Right renal pelvis (tissue), 4 donors: Measurements from ENCODE around the gene MAG. TPM values are rescaled to one million over a fixed set of nuclear protein-coding genes. Genes with fewer than 3 reads are reported as not detected.

Experiments
- DNase-seq, 4 donors: peaks; one replicate each; pipeline ENCODE4 v3.0.0-alpha.2; 2013; ENCODE audit warnings: low read depth in 4 of 4, low spot score in 3 of 4, missing footprints in 1 of 4
- polyA plus RNA-seq, 4 donors: library from polyadenylated mRNA; unstranded; fragments of 120-200 nt; gene quantifications; one replicate each; pipeline ENCODE4 v1.2.1, GENCODE V29; 2013; ENCODE audit not compliant: insufficient read length in 4 of 4

Gene MAG
- polyA plus RNA-seq, 4 donors, result 2.4 to 13.5 (median 2.8) TPM

DNA sequence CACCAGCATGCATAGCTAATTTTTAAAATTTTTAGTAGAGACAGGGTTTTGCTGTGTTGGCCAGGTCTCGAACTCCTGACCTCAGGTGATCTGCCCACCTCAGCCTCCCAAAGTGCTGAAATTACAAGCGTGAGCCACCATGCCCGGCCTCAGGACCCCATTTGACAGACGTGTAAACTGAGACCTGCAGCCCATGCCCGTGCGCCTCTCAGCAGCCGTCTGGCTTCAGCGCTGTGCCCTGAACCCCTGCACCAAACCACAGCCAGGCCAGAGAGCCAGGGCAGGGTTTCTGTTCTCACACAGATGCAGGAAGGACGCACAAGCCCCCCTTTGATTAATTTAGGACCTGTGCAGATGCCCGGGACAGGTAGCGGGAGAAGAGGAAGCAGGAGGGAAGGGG lies 48.5 kb downstream of the MAG start:
- no peak for DNase-seq

DNA sequence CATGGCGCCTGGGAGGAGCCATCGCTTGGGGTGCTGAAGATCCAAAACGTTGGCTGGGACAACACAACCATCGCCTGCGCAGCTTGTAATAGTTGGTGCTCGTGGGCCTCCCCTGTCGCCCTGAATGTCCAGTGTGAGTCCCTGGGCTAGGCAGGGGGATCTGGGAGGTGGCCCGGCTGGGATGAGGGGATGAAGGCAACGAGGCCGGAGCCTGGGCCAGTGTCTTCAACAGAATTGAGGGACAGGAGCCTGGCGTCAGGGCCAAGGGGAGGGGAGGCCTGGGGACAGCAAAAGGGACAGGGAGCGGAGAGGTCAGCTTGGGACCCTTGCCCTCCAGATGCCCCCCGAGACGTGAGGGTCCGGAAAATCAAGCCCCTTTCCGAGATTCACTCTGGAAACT lies 49.0 kb downstream of the MAG start:
- DNase-seq, result no peak

DNA sequence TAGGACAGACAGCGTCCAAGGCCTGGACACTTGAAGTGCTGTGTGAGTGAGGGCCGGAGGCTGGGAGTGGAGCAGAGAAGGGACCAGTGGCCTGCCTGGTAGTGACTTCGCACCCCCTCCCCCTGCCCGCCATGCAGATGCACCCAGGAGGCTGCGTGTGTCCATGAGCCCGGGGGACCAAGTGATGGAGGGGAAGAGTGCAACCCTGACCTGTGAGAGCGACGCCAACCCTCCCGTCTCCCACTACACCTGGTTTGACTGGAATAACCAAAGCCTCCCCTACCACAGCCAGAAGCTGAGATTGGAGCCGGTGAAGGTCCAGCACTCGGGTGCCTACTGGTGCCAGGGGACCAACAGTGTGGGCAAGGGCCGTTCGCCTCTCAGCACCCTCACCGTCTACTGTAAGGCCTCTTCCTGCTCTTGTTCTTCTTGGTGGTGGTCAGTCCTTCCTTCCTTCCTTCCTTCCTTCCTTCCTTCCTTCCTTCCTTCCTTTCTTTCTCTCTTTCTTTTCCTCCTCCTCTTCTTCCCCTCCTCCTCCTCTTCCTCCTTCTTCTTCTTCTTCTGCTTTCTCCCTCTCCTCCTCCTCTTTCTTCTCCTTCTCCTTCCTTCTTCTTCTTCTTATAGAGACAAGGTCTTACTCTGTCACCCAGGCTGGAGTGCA lies 49.7 kb downstream of the MAG start:
- DNase-seq, result no peak

DNA sequence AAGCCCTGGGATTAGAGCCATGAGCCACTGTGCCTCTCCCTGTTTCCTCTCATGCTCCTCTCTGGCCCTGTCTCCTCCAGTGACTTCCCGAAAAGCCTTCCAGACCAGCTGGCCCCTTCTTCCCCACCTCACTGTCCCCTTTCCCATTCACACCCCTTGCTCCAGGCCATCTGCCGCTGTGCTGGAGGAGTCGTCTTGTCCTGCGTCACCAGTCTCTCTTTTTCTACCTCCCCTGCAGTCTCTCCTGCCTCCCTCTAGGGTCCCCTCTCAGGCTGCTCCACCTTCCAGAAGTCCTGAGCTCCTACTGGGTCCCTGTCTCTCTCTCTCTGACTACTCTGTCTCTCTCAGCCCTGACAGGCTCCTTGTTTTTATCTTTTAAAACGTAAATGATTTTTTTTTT lies 50.5 kb downstream of the MAG start:
- no peak for DNase-seq

DNA sequence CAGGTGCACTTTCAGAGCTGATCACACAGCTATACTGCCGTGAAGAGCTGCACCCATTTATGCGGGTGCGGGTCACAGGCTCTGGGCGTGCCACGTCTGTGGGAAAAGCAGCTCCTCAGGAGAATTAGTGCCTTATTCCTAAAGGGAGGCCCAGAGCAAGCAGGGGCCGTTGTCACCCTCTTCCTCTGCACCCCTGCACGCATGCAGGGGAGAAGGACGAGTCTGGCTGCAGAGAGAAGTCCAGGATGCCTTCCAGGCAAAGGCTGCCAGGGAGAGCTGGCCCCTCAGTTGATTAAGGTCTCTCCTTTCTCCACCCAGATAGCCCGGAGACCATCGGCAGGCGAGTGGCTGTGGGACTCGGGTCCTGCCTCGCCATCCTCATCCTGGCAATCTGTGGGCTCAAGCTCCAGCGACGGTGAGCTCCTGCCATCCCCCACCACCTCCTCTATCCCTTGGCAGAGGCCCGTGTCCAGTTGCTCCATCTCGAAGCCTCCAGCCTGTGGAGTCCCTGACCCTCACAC lies 52.6 kb downstream of the MAG start:
- DNase-seq, result no peak

DNA sequence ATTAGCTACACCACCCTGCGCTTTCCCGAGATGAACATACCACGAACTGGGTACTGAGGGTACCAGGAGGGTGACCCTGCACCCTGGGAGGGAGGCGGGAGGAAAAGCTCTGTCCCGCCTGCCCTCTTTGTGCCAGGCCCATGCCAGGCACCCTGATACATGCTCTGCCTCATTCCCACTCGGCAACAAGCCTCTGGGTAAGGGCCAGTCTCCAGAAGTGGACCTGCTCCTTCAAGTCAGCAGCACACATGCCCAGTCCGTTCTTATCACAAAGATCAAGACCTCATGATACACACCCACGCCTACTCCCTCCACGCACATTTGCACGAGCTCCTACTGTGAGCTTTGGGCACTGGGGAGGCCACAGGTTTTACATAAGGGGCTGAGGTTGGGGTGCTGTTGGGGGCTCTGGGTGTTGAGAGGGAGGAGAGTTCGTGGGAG lies 53.7 kb downstream of the MAG start:
- no peak for DNase-seq

DNA sequence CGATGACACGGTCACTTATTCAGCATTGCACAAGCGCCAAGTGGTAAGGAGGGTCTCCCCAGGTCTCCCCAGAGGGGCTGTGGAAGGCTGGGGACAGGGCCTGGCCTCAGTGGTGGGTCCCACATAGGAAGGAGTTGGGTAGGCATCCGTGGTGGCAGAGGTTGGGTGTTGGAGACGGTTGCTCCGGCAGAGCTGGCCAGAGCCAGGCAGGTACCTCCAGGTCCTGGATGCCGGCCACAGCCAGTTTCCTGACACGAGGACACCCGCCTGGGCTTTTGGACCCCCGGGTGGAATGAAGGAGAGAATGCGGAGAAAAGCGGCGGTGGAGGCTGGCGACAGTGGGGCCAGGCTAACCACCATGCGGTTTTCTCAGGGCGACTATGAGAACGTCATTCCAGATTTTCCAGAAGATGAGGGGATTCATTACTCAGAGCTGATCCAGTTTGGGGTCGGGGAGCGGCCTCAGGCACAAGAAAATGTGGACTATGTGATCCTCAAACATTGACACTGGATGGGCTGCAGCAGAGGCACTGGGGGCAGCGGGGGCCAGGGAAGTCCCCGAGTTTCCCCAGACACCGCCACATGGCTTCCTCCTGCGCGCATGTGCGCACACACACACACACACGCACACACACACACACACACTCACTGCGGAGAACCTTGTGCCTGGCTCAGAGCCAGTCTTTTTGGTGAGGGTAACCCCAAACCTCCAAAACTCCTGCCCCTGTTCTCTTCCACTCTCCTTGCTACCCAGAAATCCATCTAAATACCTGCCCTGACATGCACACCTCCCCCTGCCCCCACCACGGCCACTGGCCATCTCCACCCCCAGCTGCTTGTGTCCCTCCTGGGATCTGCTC lies 54.5 kb downstream of the MAG start:
- no peak for DNase-seq

DNA sequence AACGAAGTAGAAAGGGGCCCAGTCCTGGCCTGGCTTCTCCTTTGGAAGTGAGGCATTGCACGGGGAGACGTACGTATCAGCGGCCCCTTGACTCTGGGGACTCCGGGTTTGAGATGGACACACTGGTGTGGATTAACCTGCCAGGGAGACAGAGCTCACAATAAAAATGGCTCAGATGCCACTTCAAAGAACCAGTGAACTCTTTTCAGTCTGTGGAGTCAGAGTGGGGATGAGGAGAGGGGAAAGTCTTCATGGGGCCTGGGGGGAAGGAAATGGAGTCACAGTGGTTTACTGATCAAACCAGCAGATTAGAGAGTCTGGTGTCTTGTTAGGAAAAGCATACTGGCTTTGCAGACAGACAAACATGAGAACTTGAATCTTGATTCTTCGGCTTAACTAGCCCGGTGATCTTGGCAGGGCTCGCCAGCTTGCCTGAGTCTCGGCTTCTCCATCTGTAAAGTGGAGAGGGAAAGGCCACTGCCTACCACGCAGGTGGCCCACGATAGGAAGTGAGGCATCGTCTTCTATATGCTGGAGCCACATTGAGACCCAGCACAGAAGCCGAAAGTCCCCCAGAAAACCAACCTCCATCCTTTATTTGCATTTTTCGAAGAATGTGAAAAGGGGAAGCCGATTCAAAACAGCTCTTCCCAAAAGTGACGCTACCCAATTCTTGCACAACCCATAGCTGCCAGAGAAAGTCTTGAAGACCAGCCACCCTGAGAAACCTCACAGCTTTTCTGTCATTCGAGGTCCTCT lies 55.4 kb downstream of the MAG start, which contains the start of gene FFAR1:
FFAR1 (plus strand) TSS at position 732 of the 759 bp plus-strand sequence. CDS start 3,650 bp downstream, outside the sequence.
- DNase-seq, result no peak

DNA sequence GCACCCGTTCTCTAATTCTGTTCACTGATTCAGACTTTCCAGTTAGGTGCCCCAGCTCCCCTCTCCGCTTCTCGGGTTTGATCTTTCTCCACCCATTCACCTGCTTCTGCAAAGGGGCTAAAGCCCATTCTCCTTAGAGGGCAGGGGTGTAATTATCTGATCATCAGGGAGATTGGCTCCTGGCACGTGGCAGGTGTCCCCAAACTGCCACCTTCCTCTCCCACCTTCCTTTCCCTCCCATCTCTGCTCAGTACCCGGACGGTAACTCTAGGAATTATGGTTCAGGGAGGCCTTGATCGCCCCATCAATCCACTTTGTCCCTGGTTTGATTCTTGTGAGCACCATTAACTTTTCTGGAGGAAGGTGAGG lies 56.0 kb downstream of the MAG start:
- DNase-seq, result no peak

DNA sequence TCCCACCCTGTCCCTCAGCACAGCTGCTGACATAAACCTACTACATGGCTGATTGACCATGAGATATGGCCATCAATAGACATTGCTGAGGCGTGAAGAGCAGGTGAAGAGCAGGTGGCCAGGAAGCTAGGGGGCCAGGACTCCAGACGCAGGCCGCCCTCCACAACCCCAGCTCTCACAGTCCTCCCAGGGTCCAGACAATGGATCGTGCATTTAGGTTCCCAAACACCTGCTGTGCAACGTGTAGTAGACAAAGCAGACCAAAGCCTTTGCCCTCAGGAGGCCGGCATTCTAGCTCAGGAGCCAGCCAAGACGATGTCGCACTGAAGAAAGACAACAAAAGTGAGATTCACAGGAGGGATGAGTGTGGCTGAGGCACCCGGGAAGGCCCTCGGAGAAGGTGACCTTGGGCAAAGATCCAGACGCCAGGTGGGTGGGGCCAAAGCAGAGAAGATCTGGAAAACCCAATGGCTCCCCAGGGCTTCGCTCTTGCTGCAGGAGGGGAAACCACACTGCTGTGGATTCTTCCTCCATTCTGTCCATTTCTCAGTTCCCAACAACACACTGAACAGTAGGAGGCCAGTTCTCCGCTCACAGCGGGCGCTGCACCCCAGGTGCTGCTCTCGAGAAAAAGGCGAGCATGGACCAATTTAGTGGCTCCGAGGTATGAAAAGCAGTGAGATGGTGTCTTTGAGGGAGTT lies 57.1 kb downstream of the MAG start:
- DNase-seq, result no peak

DNA sequence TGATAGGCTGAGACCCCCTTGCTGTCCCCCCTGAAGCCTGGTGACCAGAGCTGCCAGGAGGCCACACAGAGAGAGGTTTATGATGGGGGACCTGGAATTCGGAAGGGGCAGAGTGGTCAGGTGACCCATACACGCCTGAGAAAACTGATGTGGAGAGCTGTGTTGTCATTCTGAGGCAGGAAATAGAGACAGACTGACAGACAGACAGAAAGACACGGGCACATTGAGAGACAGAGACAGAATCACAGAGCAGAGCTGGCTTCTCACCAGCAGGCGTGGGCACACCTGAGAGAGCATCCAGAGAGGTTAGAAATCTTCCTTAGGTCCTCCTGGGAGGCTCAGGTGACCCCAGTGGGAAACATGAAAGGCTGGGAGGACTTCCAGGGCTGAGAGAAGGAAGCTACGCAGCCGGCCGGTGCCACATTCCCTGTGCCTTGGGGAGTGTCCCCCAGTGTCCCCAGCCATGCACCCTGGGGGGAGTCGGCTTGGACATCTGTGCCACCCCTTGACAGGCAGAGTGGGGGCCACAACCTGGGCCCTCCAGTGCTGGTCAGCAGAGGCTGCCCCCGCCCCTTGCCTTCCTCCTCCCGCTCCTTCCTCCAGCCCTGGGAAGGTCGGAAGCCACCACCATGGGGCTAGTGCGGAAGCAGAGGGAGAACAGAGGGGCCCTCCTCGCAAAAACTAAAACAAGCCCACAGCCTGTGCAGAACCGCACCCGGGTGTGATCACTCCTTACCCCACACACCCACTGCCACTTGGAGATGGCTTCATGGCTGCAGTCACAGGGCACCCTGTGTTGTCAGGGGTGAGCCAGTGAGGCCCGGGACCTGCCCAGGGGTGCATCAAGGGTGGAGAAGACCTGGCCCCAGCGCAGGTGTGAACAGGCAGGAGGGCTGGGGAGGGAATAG lies 57.9 kb downstream of the MAG start:
- DNase-seq, result no peak

DNA sequence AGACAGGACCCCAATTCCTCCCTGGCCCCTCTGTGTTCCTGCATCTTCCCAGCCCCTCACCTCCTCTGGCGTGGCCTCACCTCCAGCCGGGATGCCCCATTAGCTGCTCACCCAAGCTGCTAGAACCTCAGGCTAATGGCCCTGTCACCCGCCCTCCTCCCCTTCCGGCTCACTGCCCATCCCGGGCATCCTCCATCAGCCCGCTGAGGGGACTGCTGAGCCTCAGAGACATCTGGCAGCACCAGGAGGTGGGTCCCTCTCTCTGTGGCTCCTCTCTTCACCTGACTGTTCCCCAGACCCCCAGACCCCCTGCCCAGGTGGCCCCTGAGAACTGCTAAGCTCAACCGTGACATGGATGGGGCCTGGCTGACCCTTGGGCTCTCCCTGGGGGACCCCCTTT lies 58.6 kb downstream of the MAG start:
- peak in 2 of 4 donors; percentile 18 to 19 for DNase-seq

DNA sequence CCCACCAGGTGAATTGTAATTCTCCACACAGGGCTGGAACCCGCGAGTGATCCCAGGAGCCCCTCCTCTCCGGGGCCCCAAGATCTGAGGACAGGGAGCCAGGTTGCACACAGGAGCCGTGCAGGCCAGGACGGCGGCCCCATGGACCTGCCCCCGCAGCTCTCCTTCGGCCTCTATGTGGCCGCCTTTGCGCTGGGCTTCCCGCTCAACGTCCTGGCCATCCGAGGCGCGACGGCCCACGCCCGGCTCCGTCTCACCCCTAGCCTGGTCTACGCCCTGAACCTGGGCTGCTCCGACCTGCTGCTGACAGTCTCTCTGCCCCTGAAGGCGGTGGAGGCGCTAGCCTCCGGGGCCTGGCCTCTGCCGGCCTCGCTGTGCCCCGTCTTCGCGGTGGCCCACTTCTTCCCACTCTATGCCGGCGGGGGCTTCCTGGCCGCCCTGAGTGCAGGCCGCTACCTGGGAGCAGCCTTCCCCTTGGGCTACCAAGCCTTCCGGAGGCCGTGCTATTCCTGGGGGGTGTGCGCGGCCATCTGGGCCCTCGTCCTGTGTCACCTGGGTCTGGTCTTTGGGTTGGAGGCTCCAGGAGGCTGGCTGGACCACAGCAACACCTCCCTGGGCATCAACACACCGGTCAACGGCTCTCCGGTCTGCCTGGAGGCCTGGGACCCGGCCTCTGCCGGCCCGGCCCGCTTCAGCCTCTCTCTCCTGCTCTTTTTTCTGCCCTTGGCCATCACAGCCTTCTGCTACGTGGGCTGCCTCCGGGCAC lies 59.6 kb downstream of the MAG start:
- no peak for DNase-seq

DNA sequence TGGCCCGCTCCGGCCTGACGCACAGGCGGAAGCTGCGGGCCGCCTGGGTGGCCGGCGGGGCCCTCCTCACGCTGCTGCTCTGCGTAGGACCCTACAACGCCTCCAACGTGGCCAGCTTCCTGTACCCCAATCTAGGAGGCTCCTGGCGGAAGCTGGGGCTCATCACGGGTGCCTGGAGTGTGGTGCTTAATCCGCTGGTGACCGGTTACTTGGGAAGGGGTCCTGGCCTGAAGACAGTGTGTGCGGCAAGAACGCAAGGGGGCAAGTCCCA lies 60.2 kb downstream of the MAG start:
- DNase-seq, result no peak

DNA sequence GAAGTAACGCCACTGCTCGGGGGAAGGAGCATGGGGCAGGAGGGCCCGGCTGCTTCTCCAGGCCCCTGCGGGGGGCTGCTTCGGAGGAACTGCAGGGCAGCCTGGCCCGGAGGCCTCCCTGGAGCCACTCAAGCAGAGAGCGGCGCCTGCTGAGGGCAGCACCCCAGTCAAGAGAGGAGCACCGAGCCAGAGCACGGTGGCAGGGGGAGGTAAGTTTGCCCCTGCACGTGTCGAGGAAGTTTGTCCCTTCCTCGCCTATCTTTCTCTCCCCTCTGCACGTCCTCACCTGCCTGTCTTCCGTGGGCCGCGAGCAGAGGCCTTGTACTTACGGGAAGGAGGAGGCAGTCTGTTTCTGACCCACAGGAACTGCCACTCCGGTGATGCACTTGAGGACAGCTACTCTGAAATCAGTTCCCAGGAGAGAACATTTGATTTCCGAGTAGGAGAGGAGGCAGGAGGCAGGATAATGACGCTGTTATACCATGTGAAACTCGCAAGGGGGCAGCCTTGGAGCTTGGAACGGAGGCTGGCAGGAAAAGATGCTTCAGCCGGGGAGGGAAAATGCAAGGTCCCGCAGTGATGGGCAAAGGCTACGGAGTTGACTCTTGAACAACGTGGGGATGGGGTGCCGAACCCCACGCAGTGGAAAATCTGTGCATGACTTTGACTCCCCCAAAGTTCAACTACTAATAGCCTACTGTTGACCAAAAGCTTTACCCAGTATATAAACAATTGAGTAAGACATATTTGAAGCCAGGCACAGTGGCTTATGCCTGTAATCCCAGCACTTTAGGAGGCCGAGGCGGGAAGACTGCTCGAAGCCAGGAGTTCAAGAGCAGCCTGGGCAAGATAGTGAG lies 60.7 kb downstream of the MAG start:
- peak; percentile 46 to 71 (median 60) for DNase-seq

DNA sequence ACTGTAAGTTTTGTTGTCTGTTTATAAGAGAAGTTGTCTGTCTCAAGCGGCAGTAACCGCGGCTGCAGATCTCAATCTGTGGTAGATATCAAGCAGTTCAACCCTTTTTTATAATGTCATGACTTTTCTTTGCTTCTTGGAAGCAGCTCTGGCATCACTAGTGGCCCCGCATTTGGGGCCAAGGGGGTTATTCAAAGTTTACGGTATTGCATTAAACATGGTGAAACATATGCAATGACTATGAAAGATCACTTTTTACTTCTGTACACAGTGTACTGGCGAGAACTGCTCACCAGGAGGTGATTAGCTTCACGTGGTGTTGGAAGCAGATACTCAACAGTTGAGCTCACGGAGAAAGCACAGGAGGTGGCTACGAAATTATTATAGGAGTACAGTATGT lies 61.7 kb downstream of the MAG start:
- no peak for DNase-seq

DNA sequence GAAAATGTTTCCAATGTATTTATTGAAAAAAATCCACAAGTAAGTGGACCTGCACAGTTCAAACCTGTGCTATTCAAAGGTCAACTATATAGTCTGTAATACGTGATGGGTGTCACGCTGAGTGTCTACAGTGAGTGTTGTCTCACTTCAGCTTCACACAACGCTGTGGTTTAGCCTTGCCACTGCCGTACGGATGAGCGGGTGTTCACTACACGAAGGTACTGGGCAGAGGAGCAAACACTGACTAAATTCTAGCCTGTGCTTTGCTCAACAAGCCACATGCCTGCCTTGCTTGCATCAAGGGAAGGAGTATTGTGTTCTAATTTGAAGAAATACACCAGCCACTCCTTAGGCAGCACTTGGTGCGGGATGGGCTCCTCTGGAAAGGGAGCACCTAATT lies 62.9 kb downstream of the MAG start:
- no peak for DNase-seq
